IPS-18c (cell line): ENCODE results near the gene MANF.

Source experiments
- H3K4me3 ChIP-seq: 2 replicates; pipeline ENCODE4 v1.7.0; 2013; ENCODE audit warnings: low read depth, mild to moderate bottlenecking, low read length, moderate library complexity; ENCODE audit not compliant: insufficient read depth
- H3K9me3 ChIP-seq: one replicate; pipeline ENCODE4 v1.6.1; 2013; ENCODE audit warnings: mild to moderate bottlenecking, low read length, moderate library complexity; ENCODE audit not compliant: control insufficient read depth, insufficient read depth

The MANF gene

DNA sequence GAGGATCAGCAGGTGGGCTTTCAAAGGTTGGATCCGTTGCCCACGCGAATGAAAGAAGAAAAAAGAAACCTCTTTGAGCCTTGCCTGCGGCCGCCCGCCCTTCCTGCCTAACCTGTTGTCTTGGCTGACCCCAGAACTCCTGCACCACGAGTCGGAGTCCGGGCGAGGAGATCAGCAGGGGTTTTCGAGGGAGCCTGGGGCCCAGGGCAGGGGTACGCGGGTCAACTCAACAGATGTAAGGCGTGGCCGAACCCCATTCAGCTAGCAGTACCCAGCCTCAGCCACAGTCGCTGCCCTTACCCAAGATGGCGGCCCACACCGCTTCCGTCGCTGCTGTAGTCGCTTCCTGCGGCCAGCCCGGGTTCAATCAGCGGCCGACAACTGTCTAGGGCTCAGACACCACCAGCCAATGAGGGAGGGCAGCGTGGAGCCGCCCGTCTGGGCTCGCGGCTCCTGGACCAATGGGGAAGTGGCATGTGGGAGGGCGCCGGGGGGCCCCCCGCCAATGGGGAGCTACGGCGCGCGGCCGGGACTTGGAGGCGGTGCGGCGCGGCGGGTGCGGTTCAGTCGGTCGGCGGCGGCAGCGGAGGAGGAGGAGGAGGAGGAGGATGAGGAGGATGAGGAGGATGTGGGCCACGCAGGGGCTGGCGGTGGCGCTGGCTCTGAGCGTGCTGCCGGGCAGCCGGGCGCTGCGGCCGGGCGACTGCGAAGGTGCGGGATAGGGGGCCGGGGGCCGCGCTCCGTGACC is at the start of gene MANF:
TSS of gene MANF (plus strand) at position 566 of the 748 bp plus-strand sequence. CDS start at position 618, 52 bp downstream.
- peak within 1 kb of the TSS; percentile 96 for H3K4me3 ChIP-seq
- no peaks in the 10 kb centered on the region for H3K9me3 ChIP-seq

DNA sequence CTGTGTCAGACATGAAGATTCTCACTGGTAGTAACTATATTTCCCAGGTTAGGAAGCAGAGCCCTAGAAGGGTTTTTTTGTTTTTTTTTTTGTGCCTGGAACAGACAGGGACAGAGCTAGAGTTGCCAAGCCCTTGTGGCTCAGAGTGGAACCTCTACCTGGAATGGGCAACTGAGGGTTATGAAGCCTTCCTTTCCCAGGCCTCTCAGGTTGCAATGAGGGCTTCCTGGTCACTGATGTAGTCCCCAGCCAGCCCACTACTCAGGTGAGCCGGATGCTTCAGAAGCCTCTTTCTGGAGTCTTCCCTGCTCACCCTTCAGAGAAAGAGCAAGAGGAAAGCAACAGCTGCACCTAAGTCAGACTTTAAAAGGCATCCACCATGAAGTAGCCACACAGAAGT is 48.8 kb upstream of the MANF start:
- Histone ChIP-seq H3K9me3 (no peaks in the 10 kb centered on the region), H3K4me3 (no peak overlapping the region)

DNA sequence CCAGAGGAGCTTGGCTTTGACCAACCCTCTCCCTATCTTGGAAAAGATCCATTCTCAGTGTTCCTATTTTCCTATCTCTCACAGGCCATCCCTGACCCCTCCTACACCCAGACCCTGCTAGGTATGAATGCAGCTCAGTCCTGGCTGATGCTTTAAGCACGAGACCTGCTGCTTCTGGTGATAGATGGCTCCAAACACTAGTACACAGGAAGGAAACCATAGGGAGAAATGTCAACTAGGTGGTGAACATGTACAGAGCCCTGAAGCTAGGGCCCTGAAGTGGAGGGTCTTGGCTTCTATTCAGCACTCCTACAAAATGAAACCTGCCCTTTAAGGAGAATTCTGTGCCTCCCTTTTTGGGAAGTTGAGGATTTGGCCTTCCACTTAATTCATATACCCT is 47.4 kb upstream of the MANF start:
- no peaks in the 10 kb centered on the region for H3K9me3 ChIP-seq
- no peak overlapping the region for H3K4me3 ChIP-seq

DNA sequence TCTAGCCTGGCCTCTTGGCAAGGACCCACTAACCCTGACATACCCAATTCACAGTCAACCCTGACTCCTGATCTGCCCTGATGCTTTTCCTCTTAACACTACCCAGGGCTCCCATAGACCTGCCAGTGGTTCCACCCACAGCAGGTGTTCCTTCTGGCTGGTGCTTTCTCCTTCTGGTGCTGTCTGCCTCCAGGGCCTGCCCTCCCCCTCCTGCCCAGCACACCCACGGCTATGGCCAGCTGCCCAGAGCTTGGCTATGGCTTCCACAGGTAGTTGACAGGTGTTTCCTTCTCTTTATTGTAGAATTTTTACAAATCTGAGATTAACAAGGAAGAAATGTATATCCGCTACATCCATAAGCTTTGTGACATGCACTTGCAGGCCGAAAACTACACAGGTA is 46.5 kb upstream of the MANF start:
- Histone ChIP-seq H3K4me3 (no peak overlapping the region), H3K9me3 (no peaks in the 10 kb centered on the region)

DNA sequence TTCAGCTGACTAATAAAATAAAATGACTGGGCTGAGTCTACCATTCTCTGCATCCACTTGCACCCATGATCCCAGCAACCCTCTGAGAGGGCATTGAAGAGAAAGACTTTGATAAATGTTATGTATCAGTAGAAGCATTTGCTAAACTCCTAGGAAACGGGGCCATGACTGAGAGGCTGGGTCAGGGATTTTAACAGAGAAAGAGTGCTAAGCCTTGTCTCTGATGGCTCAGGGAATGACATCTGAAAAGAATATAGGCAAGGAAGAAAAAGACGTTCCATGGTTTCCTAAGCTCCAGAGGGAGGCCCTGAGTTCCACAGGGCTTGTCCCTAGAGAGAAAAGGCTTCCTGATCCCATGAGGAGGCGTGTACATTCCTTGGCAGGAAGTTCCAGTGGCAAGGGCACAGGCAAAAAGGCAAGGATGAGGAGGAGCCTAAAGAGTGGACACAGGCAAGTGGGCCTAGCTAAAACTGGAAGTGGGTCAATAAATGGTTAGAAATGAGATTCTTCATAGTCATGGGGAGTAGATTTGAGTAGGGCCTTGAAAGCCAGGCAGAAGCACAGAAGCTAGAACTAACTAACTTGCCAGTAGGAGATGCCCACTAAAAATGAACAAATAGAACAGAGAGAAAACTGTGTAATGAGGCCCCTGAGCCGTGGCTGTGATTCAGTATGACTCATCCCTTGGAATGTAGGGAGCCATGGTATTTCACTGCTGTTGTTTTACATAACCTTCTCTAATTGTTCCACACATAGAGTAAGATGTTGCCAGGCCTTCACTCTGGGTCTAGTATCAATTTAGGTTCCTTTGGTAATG is 44.9 kb upstream of the MANF start:
- Histone ChIP-seq H3K4me3 (no peak overlapping the region), H3K9me3 (no peaks in the 10 kb centered on the region)

DNA sequence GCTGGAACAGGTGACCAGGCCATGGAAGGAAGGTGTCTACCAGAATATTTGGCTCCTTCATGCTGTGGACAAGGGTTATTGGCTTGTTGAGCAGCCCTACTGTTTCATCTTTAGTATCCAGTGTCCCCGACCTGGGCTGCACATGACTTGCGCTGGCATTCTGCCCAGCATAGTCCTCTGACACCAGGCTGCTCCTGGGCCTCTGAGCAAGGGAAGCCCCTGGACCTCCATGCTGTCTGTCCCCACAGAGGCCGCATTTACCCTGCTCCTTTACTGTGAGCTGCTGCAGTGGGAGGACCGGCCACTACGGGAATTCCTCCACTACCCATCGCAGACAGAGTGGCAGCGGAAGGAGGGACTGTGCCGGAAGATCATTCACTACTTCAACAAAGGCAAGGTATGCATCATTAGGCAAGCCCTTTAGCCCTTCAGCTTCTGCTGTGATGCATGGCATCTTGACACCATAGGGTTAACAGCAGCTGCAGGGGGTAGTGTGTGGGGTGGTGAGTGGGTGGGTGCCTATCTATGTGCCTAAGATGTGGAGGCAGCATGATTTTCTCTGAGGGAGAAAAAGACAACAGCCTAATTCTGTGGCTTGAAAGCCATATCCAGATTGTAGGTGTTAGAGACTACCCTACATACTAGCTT is 44.0 kb upstream of the MANF start:
- Histone ChIP-seq H3K9me3 (no peaks in the 10 kb centered on the region), H3K4me3 (no peak overlapping the region; the same call in 1 of the 2 replicates)

DNA sequence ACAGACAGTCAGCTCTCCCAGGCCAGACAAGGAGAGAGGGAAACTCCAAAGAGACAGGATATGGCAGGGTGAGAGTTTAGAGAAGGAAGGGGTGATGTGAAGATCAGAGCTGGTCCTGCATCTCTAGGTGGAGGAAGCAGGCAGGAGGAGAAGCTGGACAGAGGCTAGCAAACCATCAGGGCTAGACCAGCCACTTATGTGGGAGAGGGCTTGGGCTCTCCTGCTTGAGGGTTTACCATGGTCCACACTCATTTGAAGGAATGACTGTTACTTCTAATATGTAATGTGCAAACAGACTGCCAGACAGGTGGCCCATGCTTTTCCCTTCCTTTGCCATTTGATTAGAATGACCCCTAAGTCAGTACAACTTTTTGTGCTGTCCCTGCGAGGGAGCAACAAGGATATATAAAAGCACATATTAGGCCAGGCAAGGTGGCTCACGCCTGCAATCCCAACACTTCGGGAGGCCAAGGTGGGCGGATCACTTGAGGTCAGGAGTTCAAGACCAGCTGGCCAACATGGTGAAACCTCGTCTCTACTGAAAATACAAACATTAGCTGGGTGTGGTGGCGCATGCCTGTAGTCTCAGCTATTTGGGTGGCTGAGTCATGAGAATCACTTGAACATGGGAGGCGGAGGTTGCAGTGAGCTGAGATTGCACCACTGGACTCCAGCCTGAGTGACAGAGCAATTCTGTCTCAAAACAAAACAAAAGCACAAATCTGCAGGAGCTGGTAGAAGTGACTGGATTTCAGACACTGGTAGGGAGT is 41.0 kb upstream of the MANF start:
- H3K4me3 ChIP-seq = no peak overlapping the region
- H3K9me3 ChIP-seq = no peaks in the 10 kb centered on the region

DNA sequence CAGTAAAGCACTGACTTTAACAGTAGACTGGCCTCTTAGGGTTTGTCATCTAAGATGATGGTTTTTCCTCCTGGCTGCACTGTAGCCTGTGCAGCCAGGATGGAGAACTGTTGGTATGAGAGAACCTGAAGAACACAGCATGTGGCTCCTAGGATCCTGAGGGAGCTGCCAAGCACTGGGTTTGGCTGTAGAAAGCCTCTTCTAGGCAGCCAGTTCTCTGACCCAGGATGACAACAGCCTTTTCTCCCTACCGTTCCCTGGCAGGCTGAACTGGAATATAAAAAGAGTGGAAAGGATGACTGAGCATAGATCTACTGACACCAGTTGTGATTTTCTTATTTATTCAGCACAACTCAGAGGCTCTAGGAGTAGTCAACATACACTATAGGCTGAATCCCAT is 34.3 kb upstream of the MANF start:
- H3K4me3 ChIP-seq = no peak overlapping the region
- H3K9me3 ChIP-seq = no peaks in the 10 kb centered on the region

DNA sequence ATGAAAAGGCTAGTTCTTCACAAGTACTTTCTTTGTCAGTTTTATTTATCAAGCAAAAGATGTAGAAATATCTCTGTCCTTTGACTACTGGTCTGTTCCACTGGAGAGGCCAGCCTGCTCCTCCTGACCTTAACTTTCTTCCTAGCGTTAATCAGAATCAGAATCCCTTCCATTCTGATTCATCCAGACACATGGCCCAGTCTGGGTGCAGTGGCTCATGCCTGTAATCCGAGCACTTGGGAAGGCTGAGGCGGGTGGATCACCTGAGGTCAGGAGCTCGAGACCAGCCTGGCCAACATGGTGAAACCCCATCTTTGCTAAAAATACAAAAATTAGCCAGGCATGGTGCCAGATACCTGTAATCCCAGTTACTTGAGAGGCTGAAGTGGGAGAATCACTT is 32.0 kb upstream of the MANF start:
- H3K4me3 ChIP-seq = no peak overlapping the region

DNA sequence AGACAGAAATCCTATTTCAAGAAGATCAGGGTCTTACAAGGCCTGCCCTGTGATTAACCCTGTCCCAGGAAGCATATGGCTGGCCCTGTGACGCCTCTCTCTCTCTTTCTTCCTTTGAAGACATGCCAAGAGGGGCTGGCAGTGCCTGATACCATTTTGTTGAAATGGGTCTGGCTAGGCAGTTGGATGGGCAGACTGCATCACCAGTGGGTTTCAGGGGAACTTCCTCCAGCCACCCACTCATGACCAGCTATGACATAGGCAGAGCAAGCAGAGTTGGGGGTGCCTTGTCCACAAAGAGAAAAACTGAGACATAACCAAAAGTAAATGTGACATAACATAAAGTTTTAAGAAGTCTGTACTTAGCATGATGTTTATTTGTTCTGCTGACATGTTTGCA is 31.4 kb upstream of the MANF start:
- Histone ChIP-seq H3K4me3 (no peak overlapping the region), H3K9me3 (no peaks in the 10 kb centered on the region)

More for the DNA sequence above, 32.0 kb upstream of the MANF start:
- H3K9me3 ChIP-seq = no peaks in the 10 kb centered on the region

DNA sequence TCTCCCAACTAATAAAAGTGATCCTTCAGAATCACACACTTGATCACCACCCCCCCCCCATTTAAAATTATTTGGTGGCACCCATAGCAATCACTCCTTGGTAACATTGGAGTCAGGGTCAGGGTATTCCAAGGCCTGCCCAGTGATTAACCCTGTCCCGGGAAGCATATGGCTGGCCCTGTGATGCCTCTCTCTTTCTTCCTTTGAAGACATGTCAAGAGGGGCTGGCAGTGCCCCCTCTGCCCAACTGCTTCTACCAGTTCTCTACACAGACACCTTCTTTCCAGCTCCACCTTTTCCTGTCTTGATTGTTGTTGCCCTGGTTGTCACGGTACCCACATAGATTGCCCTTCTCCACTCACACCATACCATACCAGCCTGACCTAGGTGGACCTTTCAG is 30.9 kb upstream of the MANF start:
- no peaks in the 10 kb centered on the region for H3K9me3 ChIP-seq
- H3K4me3 ChIP-seq = no peak overlapping the region

DNA sequence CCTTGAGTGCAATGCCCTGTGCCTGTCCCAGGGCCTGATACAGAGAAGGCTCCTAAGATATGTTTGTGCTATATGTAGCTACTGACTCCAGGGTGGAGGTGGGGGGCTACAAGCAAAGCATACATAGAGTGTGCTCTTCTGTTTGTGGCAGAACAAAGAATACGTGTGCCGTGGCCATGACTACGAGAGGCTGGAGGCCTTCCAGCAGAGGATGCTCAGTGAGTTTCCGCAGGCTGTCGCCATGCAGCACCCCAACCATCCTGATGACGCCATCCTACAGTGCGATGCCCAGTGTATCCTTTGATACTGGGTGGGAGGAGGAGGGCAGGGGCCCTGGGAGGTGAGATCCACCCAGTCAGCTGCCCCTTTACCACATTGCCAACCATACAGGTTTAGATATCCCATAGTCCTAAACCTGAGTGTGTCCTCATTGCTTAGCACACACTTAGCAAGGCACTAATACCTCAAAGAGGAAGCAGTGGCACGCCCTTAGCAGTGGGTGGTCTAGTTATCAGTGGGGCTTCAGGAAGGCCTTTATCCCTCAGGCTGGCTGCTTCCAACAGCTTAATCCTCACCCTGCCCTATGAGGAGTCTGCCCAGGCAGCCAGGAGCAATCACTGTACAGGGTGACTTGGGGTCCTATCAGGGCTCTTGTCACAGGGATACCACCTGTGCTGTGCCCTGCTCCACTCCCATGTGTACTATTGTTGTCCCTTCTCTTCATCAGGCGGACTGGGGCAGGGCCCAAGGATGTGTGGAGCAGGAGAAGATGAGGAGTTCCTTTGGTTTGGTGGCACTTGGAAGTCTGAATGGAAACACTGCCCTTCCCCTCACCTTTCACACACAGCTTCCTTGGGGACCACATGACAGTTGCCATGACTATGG is 30.1 kb upstream of the MANF start:
- H3K9me3 ChIP-seq = no peaks in the 10 kb centered on the region
- no peak overlapping the region for H3K4me3 ChIP-seq

DNA sequence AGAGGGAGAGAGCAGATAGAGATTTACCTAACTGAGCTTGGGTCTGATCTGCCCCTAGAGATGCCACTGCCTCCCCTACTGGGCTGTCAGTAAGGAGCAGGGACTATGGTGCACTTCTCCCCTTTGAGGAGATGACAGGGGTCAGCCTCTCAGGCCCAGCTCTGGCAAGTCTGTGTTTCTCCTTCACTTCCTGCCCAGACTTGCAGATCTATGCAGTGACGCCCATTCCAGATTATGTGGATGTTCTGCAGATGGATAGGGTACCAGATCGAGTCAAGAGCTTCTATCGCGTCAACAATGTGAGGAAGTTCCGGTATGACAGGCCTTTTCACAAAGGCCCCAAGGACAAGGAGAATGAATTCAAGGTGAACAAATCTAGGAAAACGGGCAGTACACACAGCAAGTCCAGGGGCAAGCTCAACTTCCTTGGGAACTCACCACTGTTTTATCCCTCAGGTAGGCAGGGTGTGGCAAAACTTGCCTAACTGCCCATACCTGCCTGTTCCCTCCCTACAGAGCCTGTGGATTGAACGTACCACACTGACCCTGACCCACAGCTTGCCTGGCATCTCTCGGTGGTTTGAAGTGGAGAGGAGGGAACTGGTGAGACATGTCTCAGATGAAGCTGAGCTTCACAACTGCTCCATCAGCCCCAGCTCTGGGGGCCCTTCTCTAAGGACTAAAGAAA is 29.1 kb upstream of the MANF start:
- Histone ChIP-seq H3K4me3 (no peak overlapping the region), H3K9me3 (no peaks in the 10 kb centered on the region)

DNA sequence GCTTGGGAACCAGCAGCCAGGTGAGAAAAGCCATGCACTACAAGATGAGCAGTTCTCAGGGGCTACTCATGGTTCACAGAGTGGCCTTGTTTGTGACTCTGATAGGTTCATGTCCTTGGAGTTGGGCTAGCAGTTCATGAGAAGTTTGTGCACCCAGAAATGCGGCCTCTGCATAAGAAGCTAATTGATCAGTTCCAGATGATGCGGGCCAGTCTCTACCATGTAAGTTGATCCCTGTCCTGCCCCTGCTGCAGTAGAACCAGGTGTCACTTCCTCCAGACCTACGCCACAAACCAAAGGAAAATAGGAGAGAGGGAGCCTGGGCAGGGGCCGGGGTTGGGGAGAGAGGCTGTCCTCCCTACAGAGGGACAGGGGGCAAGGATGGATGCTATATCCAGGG is 27.2 kb upstream of the MANF start:
- H3K4me3 ChIP-seq = no peak overlapping the region
- H3K9me3 ChIP-seq = no peaks in the 10 kb centered on the region

DNA sequence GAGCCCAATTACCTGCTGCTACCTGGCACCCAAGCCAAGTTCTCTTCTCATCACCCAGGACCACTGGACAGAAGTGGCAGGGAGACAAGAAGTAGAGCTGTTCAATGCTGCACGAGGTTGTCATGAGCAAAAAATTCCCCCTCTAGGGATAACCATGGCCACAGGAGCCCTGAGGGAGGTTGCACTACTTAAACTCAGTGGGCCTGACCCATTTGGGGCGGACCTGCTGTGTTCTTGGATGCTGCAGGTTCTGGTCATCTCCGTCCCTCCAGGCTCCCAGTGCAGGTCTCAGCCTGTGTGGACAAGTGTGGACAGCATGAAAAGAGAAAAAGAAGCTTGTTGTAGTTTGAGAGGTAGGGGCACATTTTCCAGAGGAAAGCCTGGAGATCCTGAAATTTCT is 26.1 kb upstream of the MANF start:
- H3K9me3 ChIP-seq = no peaks in the 10 kb centered on the region
- no peak overlapping the region for H3K4me3 ChIP-seq

DNA sequence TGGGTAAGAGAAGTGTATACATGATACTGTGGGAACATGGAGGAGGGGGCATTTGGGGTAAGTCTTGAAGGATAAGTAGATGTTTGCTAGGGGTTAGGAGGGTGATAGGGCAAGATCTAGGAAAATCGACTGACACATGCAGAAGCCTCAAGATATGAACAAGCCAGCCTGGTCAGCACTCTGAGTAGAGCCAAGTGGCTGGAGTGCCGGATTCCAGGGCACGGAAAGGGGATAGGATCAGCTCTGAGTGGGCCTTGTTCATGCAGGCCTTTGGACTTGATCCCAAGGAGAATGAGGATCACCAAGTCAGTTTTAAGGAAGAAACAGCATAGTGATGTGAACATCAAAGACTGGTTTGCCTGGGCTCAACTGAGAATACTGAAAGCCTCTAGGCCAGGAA is 24.3 kb upstream of the MANF start:
- Histone ChIP-seq H3K9me3 (no peaks in the 10 kb centered on the region), H3K4me3 (no peak overlapping the region)
